Measurements from ENCODE around the gene RBFOX1. TPM values are rescaled to one million over a fixed set of nuclear protein-coding genes. Genes with fewer than 3 reads are reported as not detected.
A peak's percentile ranks its signal among the peaks of the same experiment; 100 is the strongest.

RBFOX1 gene
- total and polyA plus RNA-seq, 4 donors: 47.4 to 169 (median 118) TPM

GRCh38 chr16:7422036-7422888 lies 89.6 kb downstream of the RBFOX1 start:
- no peaks in the 10 kb centered on the region for H3K27me3 ChIP-seq (ENCODE audit: control insufficient read depth, insufficient read depth, low read length)
- no peaks in the 10 kb centered on the region for H3K36me3 ChIP-seq (ENCODE audit: control insufficient read depth, insufficient read depth, low read length)
- DNase-seq (ENCODE audit: low read depth in 4 of 6, low spot score in 6 of 6): peak in 1 of 6 donors; percentile 93
- no peaks in the 10 kb centered on the region for H3K9me3 ChIP-seq (ENCODE audit: control insufficient read depth, insufficient read depth, low read length)
- peaks cover 10% of the 10 kb centered on the region for H3K4me1 ChIP-seq (ENCODE audit: control insufficient read depth, insufficient read depth, low read length)
- 57% methylated on average over 10 of the region's 21 CpGs for WGBS (ENCODE audit: insufficient coverage)
- H3K4me3 ChIP-seq (ENCODE audit: low read depth, low read length): no peak overlapping the region
- no peak overlapping the region for H3K27ac ChIP-seq (ENCODE audit: low read depth, low read length)

- no peak overlapping the region for H3K4me3 ChIP-seq (ENCODE audit: low read depth, low read length)
- no peaks in the 10 kb centered on the region for H3K27me3 ChIP-seq (ENCODE audit: control insufficient read depth, insufficient read depth, low read length)
- H3K27ac ChIP-seq (ENCODE audit: low read depth, low read length): no peak overlapping the region
- H3K4me1 ChIP-seq (ENCODE audit: control insufficient read depth, insufficient read depth, low read length): peaks cover 10% of the 10 kb centered on the region
- DNase-seq (ENCODE audit: low read depth in 4 of 6, low spot score in 6 of 6): peak in 2 of 6 donors; percentile 20 to 64
- no CpG with 5 or more reads among the region's 4 CpGs for WGBS (ENCODE audit: insufficient coverage)
- no peaks in the 10 kb centered on the region for H3K36me3 ChIP-seq (ENCODE audit: control insufficient read depth, insufficient read depth, low read length)
- H3K9me3 ChIP-seq (ENCODE audit: control insufficient read depth, insufficient read depth, low read length): no peaks in the 10 kb centered on the region
Measured at GRCh38 chr16:7423434-7424044, 90.9 kb downstream of the RBFOX1 start.

- DNase-seq (ENCODE audit: low read depth in 4 of 6, low spot score in 6 of 6): peak in 1 of 6 donors; percentile 62
- Histone ChIP-seq H3K4me1 (ENCODE audit: control insufficient read depth, insufficient read depth, low read length) (peaks cover 3% of the 10 kb centered on the region), H3K27ac (ENCODE audit: low read depth, low read length) (no peak overlapping the region), H3K9me3 (ENCODE audit: control insufficient read depth, insufficient read depth, low read length) (no peaks in the 10 kb centered on the region), H3K36me3 (ENCODE audit: control insufficient read depth, insufficient read depth, low read length) (no peaks in the 10 kb centered on the region), H3K4me3 (ENCODE audit: low read depth, low read length) (no peak overlapping the region), H3K27me3 (ENCODE audit: control insufficient read depth, insufficient read depth, low read length) (no peaks in the 10 kb centered on the region)
- WGBS (ENCODE audit: insufficient coverage): 38% methylated on average over 2 of the region's 5 CpGs
Measured at GRCh38 chr16:7426161-7426560, 93.5 kb downstream of the RBFOX1 start.

DNA sequence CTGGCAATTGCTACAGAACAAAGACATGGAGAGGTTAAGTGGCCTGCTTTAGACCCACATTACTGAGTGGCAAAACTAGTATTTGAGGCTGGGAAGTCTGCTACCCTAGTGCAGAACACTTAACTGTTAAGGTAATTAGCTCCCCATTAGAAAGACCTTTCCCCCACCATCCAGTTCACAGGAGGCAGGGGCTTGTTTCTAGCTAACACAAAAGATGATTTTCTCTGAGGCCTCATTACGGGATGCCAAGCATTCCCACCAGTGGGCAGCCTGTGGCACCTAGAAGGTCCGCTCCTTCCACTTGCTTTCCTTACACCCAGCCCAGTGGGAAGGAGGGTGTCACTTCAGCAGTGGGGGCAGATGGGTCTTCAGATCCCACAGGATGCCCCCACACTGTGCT lies 99.1 kb downstream of the RBFOX1 start:
- Histone ChIP-seq H3K36me3 (ENCODE audit: control insufficient read depth, insufficient read depth, low read length) (no peaks in the 10 kb centered on the region), H3K27ac (ENCODE audit: low read depth, low read length) (no peak overlapping the region), H3K27me3 (ENCODE audit: control insufficient read depth, insufficient read depth, low read length) (no peaks in the 10 kb centered on the region), H3K4me3 (ENCODE audit: low read depth, low read length) (no peak overlapping the region), H3K9me3 (ENCODE audit: control insufficient read depth, insufficient read depth, low read length) (no peaks in the 10 kb centered on the region), H3K4me1 (ENCODE audit: control insufficient read depth, insufficient read depth, low read length) (no peaks in the 10 kb centered on the region)
- DNase-seq (ENCODE audit: low read depth in 4 of 6, low spot score in 6 of 6): no peak
- 40% methylated on average over 1 of the region's 2 CpGs for WGBS (ENCODE audit: insufficient coverage)

DNA sequence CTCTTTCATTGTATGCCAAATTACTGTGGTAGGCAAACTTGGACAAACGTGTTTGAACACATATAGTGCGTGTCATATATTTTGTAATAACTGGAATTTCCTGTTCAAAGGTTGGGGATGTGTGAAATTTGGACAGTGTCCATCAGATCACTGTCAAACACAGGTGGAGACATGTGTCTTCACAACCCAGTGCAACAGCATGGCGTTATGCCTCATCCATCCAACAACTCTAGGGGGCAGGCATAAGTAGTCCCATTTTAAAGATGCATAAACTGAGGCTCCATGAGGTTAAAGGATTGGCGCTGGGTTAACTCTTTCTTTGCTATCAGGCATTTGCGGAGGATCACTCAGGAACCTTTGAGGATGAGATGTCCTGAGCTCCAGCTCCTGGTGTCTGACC lies 103.7 kb downstream of the RBFOX1 start:
- DNase-seq (ENCODE audit: low read depth in 4 of 6, low spot score in 6 of 6): no peak
- H3K36me3 ChIP-seq (ENCODE audit: control insufficient read depth, insufficient read depth, low read length): no peaks in the 10 kb centered on the region
- no peaks in the 10 kb centered on the region for H3K9me3 ChIP-seq (ENCODE audit: control insufficient read depth, insufficient read depth, low read length)
- no peaks in the 10 kb centered on the region for H3K27me3 ChIP-seq (ENCODE audit: control insufficient read depth, insufficient read depth, low read length)
- no peak overlapping the region for H3K4me3 ChIP-seq (ENCODE audit: low read depth, low read length)
- H3K4me1 ChIP-seq (ENCODE audit: control insufficient read depth, insufficient read depth, low read length): peaks cover 6% of the 10 kb centered on the region
- 100% methylated on average over 1 of the region's 5 CpGs for WGBS (ENCODE audit: insufficient coverage)
- H3K27ac ChIP-seq (ENCODE audit: low read depth, low read length): no peak overlapping the region

- H3K4me1 ChIP-seq (ENCODE audit: control insufficient read depth, insufficient read depth, low read length): peaks cover 13% of the 10 kb centered on the region
- peak in 1 of 6 donors; percentile 93 for DNase-seq (ENCODE audit: low read depth in 4 of 6, low spot score in 6 of 6)
- no peak overlapping the region for H3K27ac ChIP-seq (ENCODE audit: low read depth, low read length)
Measured at GRCh38 chr16:7437135-7437804, 104.6 kb downstream of the RBFOX1 start.

DNA sequence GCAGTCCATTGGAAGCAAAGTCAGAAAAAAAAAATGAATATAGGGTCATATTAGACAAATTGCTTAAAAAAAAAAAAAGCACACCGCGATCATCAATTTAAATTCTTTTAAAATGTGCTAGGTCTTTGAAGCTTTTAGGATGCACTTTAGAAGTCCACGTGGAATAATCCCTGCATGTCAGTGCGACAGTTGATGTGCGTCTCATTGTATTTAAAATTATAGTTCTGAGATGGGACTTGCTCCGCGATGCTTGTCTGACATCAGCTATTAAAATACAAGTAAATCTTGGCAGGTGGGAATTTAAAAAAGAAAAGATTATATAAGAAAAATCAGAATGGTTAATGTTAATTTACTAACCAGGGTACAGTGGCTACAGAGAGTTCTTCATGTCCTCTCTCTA lies 105.2 kb downstream of the RBFOX1 start:
- Histone ChIP-seq H3K9me3 (ENCODE audit: control insufficient read depth, insufficient read depth, low read length) (no peaks in the 10 kb centered on the region), H3K4me3 (ENCODE audit: low read depth, low read length) (no peak overlapping the region), H3K27ac (ENCODE audit: low read depth, low read length) (no peak overlapping the region), H3K27me3 (ENCODE audit: control insufficient read depth, insufficient read depth, low read length) (no peaks in the 10 kb centered on the region), H3K36me3 (ENCODE audit: control insufficient read depth, insufficient read depth, low read length) (no peaks in the 10 kb centered on the region), H3K4me1 (ENCODE audit: control insufficient read depth, insufficient read depth, low read length) (peaks cover 15% of the 10 kb centered on the region)
- 97% methylated on average over 5 of the region's 7 CpGs for WGBS (ENCODE audit: insufficient coverage)
- no peak for DNase-seq (ENCODE audit: low read depth in 4 of 6, low spot score in 6 of 6)

More at GRCh38 chr16:7437135-7437804, 104.6 kb downstream of the RBFOX1 start:
- Histone ChIP-seq H3K27me3 (ENCODE audit: control insufficient read depth, insufficient read depth, low read length) (no peaks in the 10 kb centered on the region), H3K9me3 (ENCODE audit: control insufficient read depth, insufficient read depth, low read length) (no peaks in the 10 kb centered on the region), H3K4me3 (ENCODE audit: low read depth, low read length) (no peak overlapping the region), H3K36me3 (ENCODE audit: control insufficient read depth, insufficient read depth, low read length) (no peaks in the 10 kb centered on the region)
- WGBS (ENCODE audit: insufficient coverage): 55% methylated on average over 6 of the region's 12 CpGs

GRCh38 chr16:7438601-7439000 lies 106.0 kb downstream of the RBFOX1 start:
- H3K4me1 ChIP-seq (ENCODE audit: control insufficient read depth, insufficient read depth, low read length): peaks cover 15% of the 10 kb centered on the region
- peak in 1 of 6 donors; percentile 54 for DNase-seq (ENCODE audit: low read depth in 4 of 6, low spot score in 6 of 6)
- H3K27me3 ChIP-seq (ENCODE audit: control insufficient read depth, insufficient read depth, low read length): no peaks in the 10 kb centered on the region
- no peak overlapping the region for H3K4me3 ChIP-seq (ENCODE audit: low read depth, low read length)
- H3K9me3 ChIP-seq (ENCODE audit: control insufficient read depth, insufficient read depth, low read length): no peaks in the 10 kb centered on the region
- no peaks in the 10 kb centered on the region for H3K36me3 ChIP-seq (ENCODE audit: control insufficient read depth, insufficient read depth, low read length)
- no peak overlapping the region for H3K27ac ChIP-seq (ENCODE audit: low read depth, low read length)
- WGBS (ENCODE audit: insufficient coverage): 55% methylated on average over 5 of the region's 5 CpGs

DNA sequence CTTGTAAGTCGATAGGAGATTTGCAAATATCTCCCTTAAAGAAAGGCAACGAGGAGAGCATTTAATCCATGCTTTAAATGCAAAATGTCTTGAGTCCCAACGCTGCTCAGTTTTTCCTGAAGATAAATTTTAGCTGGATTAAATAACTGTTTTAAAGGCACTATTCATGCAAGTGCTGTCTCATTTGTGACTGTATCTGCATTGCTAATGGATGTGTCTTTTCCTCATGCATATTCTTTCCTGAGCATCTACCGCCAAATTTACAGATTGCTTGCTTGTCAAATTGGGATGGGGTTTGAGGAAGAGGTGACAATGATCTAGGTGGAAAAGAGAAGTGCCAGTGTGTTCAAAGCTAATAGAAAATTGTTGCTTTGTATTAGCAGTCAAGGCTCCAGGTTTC lies 106.9 kb downstream of the RBFOX1 start:
- Histone ChIP-seq H3K4me3 (ENCODE audit: low read depth, low read length) (no peak overlapping the region), H3K36me3 (ENCODE audit: control insufficient read depth, insufficient read depth, low read length) (no peaks in the 10 kb centered on the region), H3K27me3 (ENCODE audit: control insufficient read depth, insufficient read depth, low read length) (no peaks in the 10 kb centered on the region), H3K9me3 (ENCODE audit: control insufficient read depth, insufficient read depth, low read length) (no peaks in the 10 kb centered on the region), H3K27ac (ENCODE audit: low read depth, low read length) (no peak overlapping the region), H3K4me1 (ENCODE audit: control insufficient read depth, insufficient read depth, low read length) (peaks cover 15% of the 10 kb centered on the region)
- peak in 1 of 6 donors; percentile 60 for DNase-seq (ENCODE audit: low read depth in 4 of 6, low spot score in 6 of 6)
- no CpG with 5 or more reads among the region's 4 CpGs for WGBS (ENCODE audit: insufficient coverage)
